Osteoblast (primary cell): ENCODE data around the gene SGK1. TPM values are rescaled to one million over a fixed set of nuclear protein-coding genes. Genes with fewer than 3 reads are reported as not detected.

Experiments
- DNase-seq: peaks from one replicate; pipeline ENCODE4 v3.0.0; 2011; ENCODE audit warnings: low spot score, mixed read lengths; ENCODE audit not compliant: insufficient read length; ENCODE audit errors: missing footprints
- H2AFZ ChIP-seq: 2 replicates; pipeline ENCODE4 v1.6.0; 2011; ENCODE audit warnings: mild to moderate bottlenecking, low read length
- H3K27ac ChIP-seq: 2 replicates; pipeline ENCODE4 v1.5.1; 2011; ENCODE audit warnings: mild to moderate bottlenecking, low read depth, low read length, moderate library complexity
- H3K27me3 ChIP-seq: 2 replicates; pipeline ENCODE4 v1.6.0; 2012; ENCODE audit warnings: mild to moderate bottlenecking, control low read depth, inconsistent platforms, low read length, moderate library complexity; ENCODE audit not compliant: insufficient read depth
- H3K36me3 ChIP-seq: 2 replicates; pipeline ENCODE4 v1.5.1; 2011; ENCODE audit warnings: mild to moderate bottlenecking, low read length, control low read depth, moderate library complexity; ENCODE audit not compliant: insufficient read depth
- H3K4me1 ChIP-seq: 2 replicates; pipeline ENCODE4 v1.5.1; 2011; ENCODE audit warnings: mild to moderate bottlenecking, low read length, control low read depth, moderate library complexity; ENCODE audit not compliant: insufficient read depth
- H3K4me2 ChIP-seq: 2 replicates; pipeline ENCODE4 v1.6.0; 2011; ENCODE audit warnings: mild to moderate bottlenecking, low read length; ENCODE audit not compliant: insufficient read depth
- H3K4me3 ChIP-seq: fragments of 200-600 bp; sonication (generic); 3 replicates; pipeline ENCODE4 v1.5.1; 2012; ENCODE audit warnings: mild to moderate bottlenecking, low read length, inconsistent platforms; ENCODE audit not compliant: insufficient read depth
- H3K79me2 ChIP-seq: 2 replicates; pipeline ENCODE4 v1.6.0; 2012; ENCODE audit warnings: mild to moderate bottlenecking, low read length, control low read depth, inconsistent platforms; ENCODE audit not compliant: insufficient read depth
- H3K9me3 ChIP-seq: 2 replicates; pipeline ENCODE4 v1.5.1; 2011; ENCODE audit warnings: low read depth, low read length, control low read depth
- H4K20me1 ChIP-seq: 2 replicates; pipeline ENCODE4 v1.6.0; 2012; ENCODE audit warnings: mild to moderate bottlenecking, low read length, control low read depth; ENCODE audit not compliant: insufficient read depth
- small RNA-seq: library from RNA; depleted of rRNA; stranded (forward); fragments of <200 nt; gene quantifications from one replicate; pipeline ENCODE3, GENCODE V24; 2012
- total RNA-seq: library from RNA; depleted of rRNA; stranded (reverse); fragments of >200 nt; gene quantifications from 2 replicates; pipeline ENCODE4 v1.2.3, GENCODE V29; 2012
- TF ChIP-seq, protein P1 (sequence below): IDR thresholded peaks from 2 replicates; pipeline ENCODE4 v1.5.1; 2011; ENCODE audit warnings: mild to moderate bottlenecking, low read depth, low read length, moderate library complexity; ENCODE audit errors: extremely low read depth

SGK1 gene
- total RNA-seq, 1 donor = 91.6 TPM

GRCh38 chr6:134119486-134119885, 198.4 kb downstream of the SGK1 start:
- Histone ChIP-seq H4K20me1 (no peaks in the 10 kb centered on the region), H2AFZ (no peak overlapping the region), H3K4me2 (no peak overlapping the region), H3K27me3 (no peaks in the 10 kb centered on the region), H3K27ac (no peak overlapping the region), H3K4me1 (peaks cover 7% of the 10 kb centered on the region), H3K36me3 (no peaks in the 10 kb centered on the region), H3K4me3 (no peak overlapping the region), H3K79me2 (no peaks in the 10 kb centered on the region), H3K9me3 (no peaks in the 10 kb centered on the region)
- TF ChIP-seq, protein P1, sequence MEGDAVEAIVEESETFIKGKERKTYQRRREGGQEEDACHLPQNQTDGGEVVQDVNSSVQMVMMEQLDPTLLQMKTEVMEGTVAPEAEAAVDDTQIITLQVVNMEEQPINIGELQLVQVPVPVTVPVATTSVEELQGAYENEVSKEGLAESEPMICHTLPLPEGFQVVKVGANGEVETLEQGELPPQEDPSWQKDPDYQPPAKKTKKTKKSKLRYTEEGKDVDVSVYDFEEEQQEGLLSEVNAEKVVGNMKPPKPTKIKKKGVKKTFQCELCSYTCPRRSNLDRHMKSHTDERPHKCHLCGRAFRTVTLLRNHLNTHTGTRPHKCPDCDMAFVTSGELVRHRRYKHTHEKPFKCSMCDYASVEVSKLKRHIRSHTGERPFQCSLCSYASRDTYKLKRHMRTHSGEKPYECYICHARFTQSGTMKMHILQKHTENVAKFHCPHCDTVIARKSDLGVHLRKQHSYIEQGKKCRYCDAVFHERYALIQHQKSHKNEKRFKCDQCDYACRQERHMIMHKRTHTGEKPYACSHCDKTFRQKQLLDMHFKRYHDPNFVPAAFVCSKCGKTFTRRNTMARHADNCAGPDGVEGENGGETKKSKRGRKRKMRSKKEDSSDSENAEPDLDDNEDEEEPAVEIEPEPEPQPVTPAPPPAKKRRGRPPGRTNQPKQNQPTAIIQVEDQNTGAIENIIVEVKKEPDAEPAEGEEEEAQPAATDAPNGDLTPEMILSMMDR = no peak
- DNase-seq = no peak

Small RNAs within 50 kb of the gene (small RNA-seq; reads per million reads assigned to genes)
- gene RF00019 (not detected), gene RN7SL408P (not detected), gene RNA5SP218 (not detected), gene RPS29P32 (not detected)
